ENCODE data around the gene TNFRSF4.
A peak's percentile ranks its signal among the peaks of the same experiment; 100 is the strongest.

The TNFRSF4 gene

GRCh38 chr1:1232208-1232795, 18.3 kb upstream of the TNFRSF4 start, which contains the start of gene B3GALT6:
Gene B3GALT6, plus strand, starts transcription at chr1:1232237. Its CDS starts 42 bp downstream, at chr1:1232279.
- no peak for DNase-seq

GRCh38 chr1:1231400-1232207, 17.7 kb upstream of the TNFRSF4 start, which contains the start of gene SDF4:
Gene SDF4, minus strand, starts transcription at chr1:1232001. Its CDS starts 3,229 bp downstream, at chr1:1228772.
- DNase-seq: peak; percentile 98

- peak; percentile 30 for DNase-seq
These were observed 16.9 kb upstream of the TNFRSF4 start for GRCh38 chr1:1230656-1231399.

GRCh38 chr1:1229770-1230169, 15.8 kb upstream of the TNFRSF4 start:
- no peak for DNase-seq

- no peak for DNase-seq
These were observed 14.8 kb upstream of the TNFRSF4 start for GRCh38 chr1:1228596-1229321.

GRCh38 chr1:1228187-1228586, 14.2 kb upstream of the TNFRSF4 start:
- no peak for DNase-seq

- DNase-seq: no peak
These were observed 13.4 kb upstream of the TNFRSF4 start for GRCh38 chr1:1227386-1227785.

GRCh38 chr1:1226566-1227362, 12.8 kb upstream of the TNFRSF4 start:
- DNase-seq: no peak

GRCh38 chr1:1225913-1226312, 12.0 kb upstream of the TNFRSF4 start:
- DNase-seq: no peak

GRCh38 chr1:1225238-1225845, 11.4 kb upstream of the TNFRSF4 start:
- no peak for DNase-seq

- no peak for DNase-seq
These were observed 9.9 kb upstream of the TNFRSF4 start for GRCh38 chr1:1223891-1224290.

- no peak for DNase-seq
These were observed 9.4 kb upstream of the TNFRSF4 start for GRCh38 chr1:1223321-1223720.

GRCh38 chr1:1222575-1223225, 8.7 kb upstream of the TNFRSF4 start:
- no peak for DNase-seq

GRCh38 chr1:1221887-1222574, 8.1 kb upstream of the TNFRSF4 start:
- no peak for DNase-seq

- no peak for DNase-seq
These were observed 6.2 kb upstream of the TNFRSF4 start for GRCh38 chr1:1220197-1220596.

GRCh38 chr1:1219341-1219740, 5.4 kb upstream of the TNFRSF4 start:
- peak; percentile 83 for DNase-seq

GRCh38 chr1:1218524-1219200, 4.7 kb upstream of the TNFRSF4 start:
- no peak for DNase-seq

- peak; percentile 41 for DNase-seq
These were observed 3.9 kb upstream of the TNFRSF4 start for GRCh38 chr1:1217621-1218523.

All from activated CD4-positive, alpha-beta T cell treated with anti-CD3 and anti-CD28 coated beads, Interleukin-10, Interleukin-2, amounts not matched to agents 100 ng/mL and 50 ng/mL, durations not matched to agents 16 hours and 8 hours (primary cell).